Activated CD8-positive, alpha-beta memory T cell treated with anti-CD3 and anti-CD28 coated beads, Interleukin-2, amount 50 U/mL, for 48 hours (primary cell): ENCODE measurements around the gene NISCH.

Experiments used
- DNase-seq: peaks from one replicate; pipeline ENCODE4 v3.0.0-alpha.2; 2020

Gene NISCH

DNA sequence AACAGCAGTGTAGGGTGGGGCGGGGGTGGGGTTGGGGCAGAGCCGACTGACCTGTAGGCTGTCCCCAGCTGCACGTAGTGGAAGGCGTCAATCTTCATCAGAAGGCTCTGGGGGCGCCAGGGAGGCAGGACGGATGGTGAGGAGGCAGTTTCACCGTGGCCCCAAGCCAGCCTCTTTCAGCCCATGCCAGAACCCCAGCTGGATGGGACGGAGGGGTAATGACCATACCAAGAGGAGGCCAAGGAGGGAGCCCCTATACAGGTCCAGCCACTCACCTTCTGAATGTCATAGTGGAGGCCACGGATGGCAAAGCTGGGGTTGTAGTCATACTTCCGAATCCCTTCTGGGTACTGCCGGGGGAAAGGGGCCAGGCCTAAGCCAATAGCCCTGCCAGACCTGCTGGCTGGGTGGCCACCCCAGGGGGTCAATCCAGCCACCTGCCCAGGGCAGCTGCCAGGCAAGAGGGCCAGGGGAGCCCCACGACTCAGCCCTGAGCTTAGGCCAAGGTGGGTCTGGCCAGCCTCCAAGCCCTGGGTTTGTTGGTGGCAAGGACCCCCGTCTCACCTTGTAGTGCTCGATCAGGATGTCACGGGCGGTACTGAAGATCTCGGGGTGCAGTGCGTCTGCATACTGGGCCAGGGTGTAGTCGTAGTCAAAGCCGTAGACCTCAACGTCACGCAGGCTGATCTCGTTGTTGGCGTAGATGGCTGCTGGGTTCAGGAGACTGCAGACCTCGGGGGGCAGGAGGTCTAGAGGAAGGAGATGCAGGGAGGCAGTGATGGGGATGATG, 73.4 kb downstream of the NISCH start:
- no peak for DNase-seq

GRCh38 chr3:52529376-52530333, 74.3 kb downstream of the NISCH start:
- no peak for DNase-seq

GRCh38 chr3:52530918-52531826, 75.8 kb downstream of the NISCH start:
- DNase-seq: no peak

- no peak for DNase-seq
Measured at GRCh38 chr3:52531860-52532516, 76.6 kb downstream of the NISCH start.

GRCh38 chr3:52532517-52532837, 77.1 kb downstream of the NISCH start:
- no peak for DNase-seq

GRCh38 chr3:52532838-52533622, 77.6 kb downstream of the NISCH start:
- DNase-seq: peak; percentile 73

DNA sequence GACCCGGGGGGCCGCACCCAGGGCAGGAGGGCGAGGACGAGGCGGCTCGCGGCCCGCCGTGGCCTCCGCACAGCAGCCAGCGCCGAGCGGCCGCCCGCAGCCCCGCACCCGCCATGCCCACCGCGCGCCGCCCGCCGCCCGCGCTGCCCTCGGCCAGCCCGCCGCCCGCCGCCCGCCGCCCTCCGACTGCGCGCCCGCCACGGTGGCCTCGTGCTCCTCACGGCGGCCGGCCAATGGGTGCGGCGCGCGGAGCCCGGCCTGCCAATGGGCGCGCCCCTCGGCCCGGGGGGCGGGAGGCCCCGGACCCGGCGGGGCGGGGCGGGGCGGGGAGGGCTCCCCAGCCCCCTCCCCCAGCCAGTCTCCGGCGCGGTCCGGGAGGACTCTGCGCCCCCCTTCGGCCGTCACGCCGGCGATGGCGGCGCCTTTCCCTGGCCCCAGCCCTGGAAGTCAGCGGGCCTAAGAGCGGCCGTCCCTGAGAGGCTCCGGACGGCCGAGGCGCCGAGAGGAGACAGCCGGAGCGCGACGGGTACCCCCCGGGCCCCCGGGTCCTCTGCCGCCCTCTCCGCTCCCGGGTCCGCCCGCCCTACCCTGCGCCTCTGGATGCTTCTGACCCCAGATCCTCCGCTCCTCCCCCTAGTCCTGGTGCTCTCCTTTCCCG, 78.3 kb downstream of the NISCH start, which contains the start of gene NT5DC2:
Gene NT5DC2 (minus strand): TSS at position 235 of the 658 bp plus-strand sequence. CDS start 120 bp downstream, at position 115.
- peak; percentile 87 for DNase-seq

- peak; percentile 56 for DNase-seq
Measured at GRCh38 chr3:52534281-52535183, 79.1 kb downstream of the NISCH start.

DNA sequence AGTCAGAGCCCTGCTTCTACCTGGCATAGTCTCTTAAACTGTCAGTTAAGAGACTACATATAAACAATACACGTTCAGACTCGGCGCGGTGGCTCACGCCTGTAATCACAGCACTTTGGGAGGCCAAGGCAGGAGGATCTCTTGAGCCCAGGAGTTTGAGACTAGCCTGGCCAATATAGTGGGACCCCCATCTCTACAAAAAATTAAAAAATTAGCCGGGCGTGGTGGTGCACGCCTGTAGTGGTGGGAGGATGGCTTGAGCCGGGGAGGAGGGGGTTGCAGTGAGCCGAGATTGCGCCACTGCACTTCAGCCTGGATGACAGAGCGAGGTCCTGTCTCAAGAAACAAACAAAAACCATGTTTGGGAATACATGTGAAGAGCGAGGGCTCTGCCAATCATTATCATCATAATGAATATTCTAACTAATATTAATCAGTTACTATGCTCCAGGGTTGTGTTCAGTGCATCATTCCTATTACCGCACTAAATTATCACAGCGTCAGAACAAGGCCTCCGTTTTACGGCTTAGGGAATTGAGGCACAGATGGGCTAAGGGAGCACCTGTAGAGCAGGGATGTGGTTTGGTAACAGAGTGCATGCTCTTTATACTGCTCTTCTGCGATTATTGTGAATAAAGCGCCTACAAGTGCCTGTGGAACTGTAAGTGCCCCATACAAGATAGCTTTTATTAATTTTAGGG, 80.2 kb downstream of the NISCH start:
- DNase-seq: peak; percentile 54

GRCh38 chr3:52536112-52536368, 80.6 kb downstream of the NISCH start:
- DNase-seq: no peak

GRCh38 chr3:52536369-52537164, 81.2 kb downstream of the NISCH start, which contains the start of gene UQCC5:
Gene UQCC5, plus strand, starts transcription at chr3:52536605. Its CDS starts 151 bp downstream, at chr3:52536756.
- peak; percentile 97 for DNase-seq

- DNase-seq: no peak
Measured at GRCh38 chr3:52537165-52537620, 81.8 kb downstream of the NISCH start.

GRCh38 chr3:52537726-52538421, 82.5 kb downstream of the NISCH start:
- peak; percentile 44 for DNase-seq

GRCh38 chr3:52539010-52539653, 83.7 kb downstream of the NISCH start:
- peak; percentile 47 for DNase-seq

- DNase-seq: no peak
Measured at GRCh38 chr3:52541050-52541449, 85.6 kb downstream of the NISCH start.
